ENCODE measurements around the gene FXN. TPM values are rescaled to one million over a fixed set of nuclear protein-coding genes. Genes with fewer than 3 reads are reported as not detected.

FXN gene
- polyA plus RNA-seq, 1 of the 3 experiments (the other 2 are of a cell fraction): 15.7 TPM

DNA sequence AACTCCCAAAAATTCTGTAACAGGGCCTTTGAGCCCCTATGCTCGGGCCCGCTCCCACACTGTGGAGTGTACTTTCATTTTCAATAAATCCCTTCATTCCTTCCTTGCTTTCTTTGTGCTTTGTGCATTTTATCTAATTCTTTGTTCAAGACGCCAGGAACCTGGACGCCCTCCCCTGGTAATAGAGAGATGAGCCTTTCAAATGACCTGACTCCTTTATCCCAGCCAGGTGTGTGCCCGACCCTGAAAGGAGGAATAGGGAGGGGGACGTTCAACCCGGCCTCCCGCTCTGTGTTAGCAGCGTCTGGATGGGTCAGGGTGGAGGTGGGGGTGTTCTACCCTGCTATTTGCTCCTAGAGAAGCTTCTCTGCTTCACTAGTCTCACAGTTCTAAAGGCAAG is 53.9 kb downstream of the FXN start:
- H3K36me3 ChIP-seq (replicated peaks in 1 of 2; ENCODE audit: control insufficient read depth in 1 of 2, insufficient read depth in 2 of 2, low read length in 1 of 2): no peaks in the 10 kb centered on the region
- H3F3A ChIP-seq (replicated peaks; ENCODE audit: insufficient read depth): no peaks in the 10 kb centered on the region
- no peak overlapping the region for H3K4me3 ChIP-seq (ENCODE audit: low read depth in 2 of 2, low read length in 1 of 2)
- TF ChIP-seq TEAD4 (IDR thresholded peaks at IDR 0.05; ENCODE audit: borderline replicate concordance, insufficient read depth) (no peak), POLR2AphosphoS5 (IDR thresholded peaks at IDR 0.05; ENCODE audit: low read depth, low read length) (no peak), SIN3A (IDR thresholded peaks at IDR 0.05; ENCODE audit: borderline replicate concordance, low read depth, low read length) (no peak), TCF12 (IDR thresholded peaks at IDR 0.05) (no peak), FOXJ3 (CRISPR knock-in tag; IDR thresholded peaks at IDR 0.05) (no peak), YY1 (IDR thresholded peaks at IDR 0.05; ENCODE audit: low read depth) (no peak), GABPA (IDR thresholded peaks at IDR 0.05; ENCODE audit: low read depth) (no peak), RCOR1 (IDR thresholded peaks at IDR 0.05; ENCODE audit: low read length) (no peak), RAD21 (IDR thresholded peaks at IDR 0.05; ENCODE audit: low read length) (no peak), RXRA (IDR thresholded peaks at IDR 0.05; ENCODE audit: borderline replicate concordance, low read depth) (no peak)
- TF ChIP-seq, protein P1, sequence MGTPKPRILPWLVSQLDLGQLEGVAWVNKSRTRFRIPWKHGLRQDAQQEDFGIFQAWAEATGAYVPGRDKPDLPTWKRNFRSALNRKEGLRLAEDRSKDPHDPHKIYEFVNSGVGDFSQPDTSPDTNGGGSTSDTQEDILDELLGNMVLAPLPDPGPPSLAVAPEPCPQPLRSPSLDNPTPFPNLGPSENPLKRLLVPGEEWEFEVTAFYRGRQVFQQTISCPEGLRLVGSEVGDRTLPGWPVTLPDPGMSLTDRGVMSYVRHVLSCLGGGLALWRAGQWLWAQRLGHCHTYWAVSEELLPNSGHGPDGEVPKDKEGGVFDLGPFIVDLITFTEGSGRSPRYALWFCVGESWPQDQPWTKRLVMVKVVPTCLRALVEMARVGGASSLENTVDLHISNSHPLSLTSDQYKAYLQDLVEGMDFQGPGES (IDR thresholded peaks at IDR 0.05; ENCODE audit: low read depth, low read length): no peak
- TF ChIP-seq, protein P2, sequence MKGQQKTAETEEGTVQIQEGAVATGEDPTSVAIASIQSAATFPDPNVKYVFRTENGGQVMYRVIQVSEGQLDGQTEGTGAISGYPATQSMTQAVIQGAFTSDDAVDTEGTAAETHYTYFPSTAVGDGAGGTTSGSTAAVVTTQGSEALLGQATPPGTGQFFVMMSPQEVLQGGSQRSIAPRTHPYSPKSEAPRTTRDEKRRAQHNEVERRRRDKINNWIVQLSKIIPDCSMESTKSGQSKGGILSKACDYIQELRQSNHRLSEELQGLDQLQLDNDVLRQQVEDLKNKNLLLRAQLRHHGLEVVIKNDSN (IDR thresholded peaks at IDR 0.05; ENCODE audit: borderline replicate concordance, low read depth): no peak
- no peak overlapping the region for H3K4me2 ChIP-seq
- no peak overlapping the region for H3K9ac ChIP-seq
- 89% methylated on average over 9 of the region's 9 CpGs for whole genome bisulfite sequencing (ENCODE audit: low lambda C conversion rate)
- no peak overlapping the region for H3K27ac ChIP-seq (ENCODE audit: low read depth in 2 of 2, low read length in 1 of 2)
- no peaks in the 10 kb centered on the region for H3K9me2 ChIP-seq
- POLR2A ChIA-PET: no interaction called here
- no peaks in the 10 kb centered on the region for H3K79me2 ChIP-seq (ENCODE audit: insufficient read depth)
- no peaks in the 10 kb centered on the region for H3K9me3 ChIP-seq
- no peaks in the 10 kb centered on the region for H3K27me3 ChIP-seq (ENCODE audit: insufficient read depth)
- no peaks in the 10 kb centered on the region for H4K20me1 ChIP-seq (ENCODE audit: insufficient read depth)
- CTCF ChIA-PET: interaction anchor here (1.0 to 1.8 kb wide), 2 partner anchors 32 to 35 kb away, joined by 4 to 6 read pairs; no protein-coding TSS in a partner anchor
- H3K4me1 ChIP-seq (ENCODE audit: control insufficient read depth in 1 of 2, insufficient read depth in 2 of 2, low read depth in 1 of 2, low read length in 1 of 2): peaks cover 0 to 3% of the 10 kb centered on the region in 2 experiments; a peak in 1 of 4 replicates
- H2AFZ ChIP-seq (ENCODE audit: low read depth): no peak overlapping the region
- DNase-seq: no peak

DNA sequence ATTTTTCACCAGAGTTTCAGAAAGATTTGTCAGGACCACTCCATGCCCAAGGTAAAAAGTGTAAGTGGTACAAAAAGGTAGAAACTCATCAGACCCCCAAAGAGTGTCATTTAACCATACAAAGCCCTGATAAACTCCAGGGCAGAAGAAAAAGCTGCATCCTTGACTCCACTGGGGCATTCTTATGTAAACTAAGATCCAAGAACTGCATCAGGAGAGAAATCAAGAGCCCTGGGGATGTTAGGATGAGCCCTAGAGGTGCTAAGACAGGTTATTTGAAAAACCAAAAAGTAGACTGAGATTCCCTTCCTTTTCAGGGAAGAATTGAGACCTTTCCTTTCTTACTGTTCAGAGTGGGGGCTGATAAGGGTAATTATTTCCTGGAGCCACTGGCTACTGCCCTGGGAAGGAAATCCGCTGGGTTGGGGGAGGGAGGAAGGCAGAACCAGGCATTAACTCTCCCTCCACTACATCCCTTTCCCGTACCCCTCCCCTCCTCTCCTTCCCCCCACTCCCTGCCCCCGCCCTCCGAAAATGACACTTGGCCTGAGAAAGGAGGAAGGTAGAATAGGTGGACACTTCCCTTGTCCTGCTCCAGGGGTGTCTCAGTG is 54.7 kb downstream of the FXN start:
- POLR2A ChIA-PET: no interaction called here
- Histone ChIP-seq H3K4me1 (ENCODE audit: control insufficient read depth in 1 of 2, insufficient read depth in 2 of 2, low read depth in 1 of 2, low read length in 1 of 2) (peaks cover 0 to 3% of the 10 kb centered on the region in 2 experiments; a peak in 1 of 4 replicates), H3K9me3 (no peaks in the 10 kb centered on the region), H3K36me3 (replicated peaks in 1 of 2; ENCODE audit: control insufficient read depth in 1 of 2, insufficient read depth in 2 of 2, low read length in 1 of 2) (no peaks in the 10 kb centered on the region), H3K27ac (ENCODE audit: low read depth in 2 of 2, low read length in 1 of 2) (no peak overlapping the region), H3K27me3 (ENCODE audit: insufficient read depth) (no peaks in the 10 kb centered on the region), H3K9me2 (no peaks in the 10 kb centered on the region), H4K20me1 (ENCODE audit: insufficient read depth) (no peaks in the 10 kb centered on the region), H3K4me2 (no peak overlapping the region), H3K9ac (no peak overlapping the region), H3K79me2 (ENCODE audit: insufficient read depth) (no peaks in the 10 kb centered on the region), H3F3A (replicated peaks; ENCODE audit: insufficient read depth) (no peaks in the 10 kb centered on the region), H3K4me3 (ENCODE audit: low read depth in 2 of 2, low read length in 1 of 2) (no peak overlapping the region), H2AFZ (ENCODE audit: low read depth) (no peak overlapping the region)
- TF ChIP-seq, protein P1 (IDR thresholded peaks at IDR 0.05; ENCODE audit: low read depth, low read length): no peak
- no peak for TF ChIP-seq SMC3 (IDR thresholded peaks at IDR 0.05; ENCODE audit: low read depth, low read length)
- no peak for TF ChIP-seq RFX5 (IDR thresholded peaks at IDR 0.05; ENCODE audit: low read length)
- TF ChIP-seq, protein P3, sequence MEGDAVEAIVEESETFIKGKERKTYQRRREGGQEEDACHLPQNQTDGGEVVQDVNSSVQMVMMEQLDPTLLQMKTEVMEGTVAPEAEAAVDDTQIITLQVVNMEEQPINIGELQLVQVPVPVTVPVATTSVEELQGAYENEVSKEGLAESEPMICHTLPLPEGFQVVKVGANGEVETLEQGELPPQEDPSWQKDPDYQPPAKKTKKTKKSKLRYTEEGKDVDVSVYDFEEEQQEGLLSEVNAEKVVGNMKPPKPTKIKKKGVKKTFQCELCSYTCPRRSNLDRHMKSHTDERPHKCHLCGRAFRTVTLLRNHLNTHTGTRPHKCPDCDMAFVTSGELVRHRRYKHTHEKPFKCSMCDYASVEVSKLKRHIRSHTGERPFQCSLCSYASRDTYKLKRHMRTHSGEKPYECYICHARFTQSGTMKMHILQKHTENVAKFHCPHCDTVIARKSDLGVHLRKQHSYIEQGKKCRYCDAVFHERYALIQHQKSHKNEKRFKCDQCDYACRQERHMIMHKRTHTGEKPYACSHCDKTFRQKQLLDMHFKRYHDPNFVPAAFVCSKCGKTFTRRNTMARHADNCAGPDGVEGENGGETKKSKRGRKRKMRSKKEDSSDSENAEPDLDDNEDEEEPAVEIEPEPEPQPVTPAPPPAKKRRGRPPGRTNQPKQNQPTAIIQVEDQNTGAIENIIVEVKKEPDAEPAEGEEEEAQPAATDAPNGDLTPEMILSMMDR (IDR thresholded peaks at IDR 0.05): no peak
- 80% methylated on average over 4 of the region's 4 CpGs for WGBS (ENCODE audit: low lambda C conversion rate)
- CTCF ChIA-PET: interaction anchor here (1.0 to 1.8 kb wide), 2 partner anchors 31 to 36 kb away, joined by 4 to 6 read pairs; no protein-coding TSS in a partner anchor
- no peak for DNase-seq
